Fibroblast of peridontal ligament (primary cell): Measurements from ENCODE around the gene SCN3B.
"Not testable (repeated sequence)": the region's sequence is repeated elsewhere in the genome, so short reads cannot be mapped to it uniquely, and the experiment has no call there.

Source experiments
- DNase-seq: peaks from one replicate; pipeline ENCODE4 v3.0.0-alpha.2; 2010; ENCODE audit errors: extremely low read depth

The SCN3B gene

GRCh38 chr11:123654566-123655081, at the start of gene SCN3B:
SCN3B (minus strand) TSS chr11:123654624; CDS start chr11:123653801, 823 bp downstream.
- DNase-seq, result peak; percentile 57

GRCh38 chr11:123702696-123703095, 48.3 kb upstream of the SCN3B start:
- DNase-seq, result no peak

GRCh38 chr11:123702139-123702538, 47.7 kb upstream of the SCN3B start:
- DNase-seq, result peak; percentile 5

- no peak for DNase-seq
These were observed 46.3 kb upstream of the SCN3B start for GRCh38 chr11:123700772-123701171.

GRCh38 chr11:123698546-123699127, 44.2 kb upstream of the SCN3B start:
- no peak for DNase-seq

GRCh38 chr11:123696183-123696582, 41.8 kb upstream of the SCN3B start:
- DNase-seq, result peak; percentile 13

GRCh38 chr11:123695231-123695630, 40.8 kb upstream of the SCN3B start:
- no peak for DNase-seq

GRCh38 chr11:123694551-123694950, 40.1 kb upstream of the SCN3B start:
- DNase-seq, result peak; percentile 8

GRCh38 chr11:123692961-123693360, 38.5 kb upstream of the SCN3B start:
- no peak for DNase-seq

- peak; percentile 20 for DNase-seq
These were observed 36.1 kb upstream of the SCN3B start for GRCh38 chr11:123690485-123690884.

- no peak for DNase-seq
These were observed 30.2 kb upstream of the SCN3B start for GRCh38 chr11:123684601-123685000.

- no peak for DNase-seq
These were observed 29.2 kb upstream of the SCN3B start for GRCh38 chr11:123683428-123684170.

- no peak for DNase-seq
These were observed 28.4 kb upstream of the SCN3B start for GRCh38 chr11:123682696-123683410.

- DNase-seq, result no peak
These were observed 26.6 kb upstream of the SCN3B start for GRCh38 chr11:123681030-123681429.

GRCh38 chr11:123678246-123678645, 23.8 kb upstream of the SCN3B start:
- DNase-seq, result no peak

GRCh38 chr11:123677510-123677909, 23.1 kb upstream of the SCN3B start:
- no peak for DNase-seq

- no peak for DNase-seq
These were observed 19.9 kb upstream of the SCN3B start for GRCh38 chr11:123674297-123674696.

GRCh38 chr11:123672568-123672967, 18.1 kb upstream of the SCN3B start:
- no peak for DNase-seq

- no peak for DNase-seq
These were observed 17.1 kb upstream of the SCN3B start for GRCh38 chr11:123671534-123671933.

- no peak for DNase-seq
These were observed 15.7 kb upstream of the SCN3B start for GRCh38 chr11:123670081-123670480.

- no peak for DNase-seq
These were observed 10.9 kb upstream of the SCN3B start for GRCh38 chr11:123665306-123665705.

GRCh38 chr11:123659965-123660364, 5.5 kb upstream of the SCN3B start:
- DNase-seq, result not testable (repeated sequence)

GRCh38 chr11:123659311-123659710, 4.9 kb upstream of the SCN3B start:
- no peak for DNase-seq
